SHP77 treated with DMSO at 0.1 percent for 48 hours (cell line): ENCODE data around the gene BTBD6.

Experiments
- DNase-seq: peaks from one replicate; lab custom pipeline; 2025; lab: John Stamatoyannopoulos, UW

The BTBD6 gene

GRCh38 chr14:105229099-105229655 is 19.2 kb upstream of the BTBD6 start:
- no peak for DNase-seq

DNA sequence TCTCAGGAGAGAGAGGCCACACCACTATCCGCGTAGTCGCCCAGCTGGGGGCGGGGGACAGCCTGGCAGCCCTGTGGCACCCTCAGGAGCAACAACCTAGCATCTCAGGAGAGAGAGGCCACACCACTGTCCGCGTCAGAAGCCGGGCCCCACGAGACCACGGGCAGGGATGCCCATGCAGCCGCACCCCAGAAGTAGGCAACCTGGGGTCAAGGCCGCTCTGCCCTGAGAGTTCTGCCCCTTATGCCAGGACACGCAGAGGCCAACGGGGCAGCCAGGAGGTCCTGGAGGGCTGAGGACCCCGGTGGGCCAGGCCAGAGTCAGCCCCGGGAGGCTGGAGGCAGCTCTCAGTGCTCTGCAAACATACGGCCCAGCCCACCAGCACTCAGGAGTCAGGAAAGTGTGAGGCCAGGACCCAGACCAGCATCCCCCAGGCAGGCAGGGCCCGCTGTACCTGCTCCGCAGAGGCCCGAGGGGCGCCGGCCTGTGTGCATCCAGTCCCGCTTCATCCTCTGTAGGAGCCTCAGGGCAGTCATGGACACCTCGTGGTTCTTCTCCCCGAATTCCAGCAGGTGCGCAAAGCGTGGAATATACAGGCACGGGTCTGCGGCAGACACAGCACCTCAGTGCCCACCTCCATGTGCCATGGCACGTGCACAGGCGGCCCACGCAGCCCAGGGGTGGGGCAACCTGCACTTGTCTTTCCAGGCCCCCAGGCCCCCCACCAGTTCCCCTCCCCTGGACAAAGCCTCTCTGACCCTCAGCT is 7.3 kb upstream of the BTBD6 start:
- DNase-seq, result no peak

GRCh38 chr14:105241641-105242040 is 6.7 kb upstream of the BTBD6 start:
- DNase-seq, result no peak

DNA sequence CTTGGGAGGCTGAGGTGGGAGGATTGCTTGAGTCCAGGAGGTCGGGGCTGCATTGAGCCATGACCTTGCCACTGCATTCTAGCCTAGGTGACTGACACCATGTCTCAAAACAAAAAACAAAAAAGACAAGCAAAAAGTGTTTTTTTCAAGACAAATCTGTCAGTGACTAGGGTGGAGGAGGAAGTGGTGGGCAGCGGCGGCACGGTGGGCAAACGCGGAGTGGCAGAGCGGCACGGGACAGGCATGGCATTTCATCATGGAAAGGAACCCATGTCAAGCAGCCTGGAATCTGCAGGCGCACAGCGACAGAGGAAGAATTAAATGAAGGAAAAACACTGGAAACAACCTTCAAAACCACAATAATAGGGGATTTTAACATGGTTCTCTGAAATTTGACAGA is 4.0 kb upstream of the BTBD6 start:
- no peak for DNase-seq

DNA sequence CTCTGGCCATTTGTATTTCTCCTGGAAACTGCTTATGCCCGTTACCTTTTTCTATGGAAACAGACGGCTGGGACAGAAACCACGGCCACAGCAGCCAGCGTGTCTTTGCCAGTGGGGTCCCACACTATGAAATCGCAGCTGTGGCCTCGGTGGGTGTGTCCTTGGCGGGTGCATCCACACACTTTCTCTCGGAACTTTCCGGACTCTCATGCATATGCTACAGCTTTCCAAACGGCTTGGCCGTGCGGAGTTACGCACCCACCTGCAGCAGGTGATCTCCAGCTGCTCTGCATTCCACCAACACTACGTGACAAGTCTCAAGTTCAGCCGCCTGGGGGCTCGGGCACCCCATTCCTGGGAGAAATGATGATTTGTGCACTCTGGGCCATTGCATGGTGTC is 1.3 kb upstream of the BTBD6 start:
- DNase-seq, result no peak

GRCh38 chr14:105247715-105248367 is 492 bp upstream of the BTBD6 start:
- DNase-seq, result no peak

DNA sequence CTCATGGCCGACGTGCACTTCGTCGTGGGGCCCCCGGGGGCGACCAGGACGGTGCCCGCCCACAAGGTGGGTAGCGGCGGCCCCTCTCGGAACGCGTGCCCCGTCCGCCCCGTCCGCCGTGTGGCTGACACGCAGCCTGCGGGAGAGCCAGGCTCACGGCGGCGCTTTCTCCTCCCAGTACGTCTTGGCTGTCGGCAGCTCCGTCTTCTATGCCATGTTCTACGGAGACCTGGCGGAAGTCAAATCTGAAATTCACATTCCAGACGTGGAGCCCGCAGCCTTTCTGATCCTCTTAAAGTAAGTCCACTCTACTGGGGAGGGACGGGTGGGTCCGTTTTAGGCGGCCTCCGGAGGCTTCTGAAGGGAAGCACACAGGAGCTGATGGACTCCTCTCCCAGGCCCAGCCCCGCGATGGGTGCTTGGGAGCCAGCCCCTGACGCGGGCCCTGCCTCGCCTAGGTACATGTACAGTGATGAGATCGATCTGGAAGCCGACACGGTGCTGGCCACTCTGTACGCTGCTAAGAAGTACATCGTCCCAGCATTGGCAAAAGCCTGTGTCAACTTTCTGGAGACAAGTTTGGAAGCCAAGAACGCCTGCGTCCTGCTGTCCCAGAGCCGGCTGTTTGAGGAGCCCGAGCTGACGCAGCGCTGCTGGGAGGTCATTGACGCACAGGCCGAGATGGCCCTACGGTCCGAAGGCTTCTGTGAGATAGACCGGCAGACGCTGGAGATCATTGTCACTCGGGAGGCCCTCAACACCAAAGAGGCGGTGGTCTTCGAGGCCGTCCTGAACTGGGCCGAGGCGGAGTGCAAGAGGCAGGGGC is 1.1 kb downstream of the BTBD6 start:
- DNase-seq, result no peak

- DNase-seq, result no peak
Measured at GRCh38 chr14:105250008-105250366, 1.7 kb downstream of the BTBD6 start.

GRCh38 chr14:105250986-105251385 is 2.7 kb downstream of the BTBD6 start:
- DNase-seq, result no peak

GRCh38 chr14:105251920-105252319 is 3.6 kb downstream of the BTBD6 start:
- no peak for DNase-seq

DNA sequence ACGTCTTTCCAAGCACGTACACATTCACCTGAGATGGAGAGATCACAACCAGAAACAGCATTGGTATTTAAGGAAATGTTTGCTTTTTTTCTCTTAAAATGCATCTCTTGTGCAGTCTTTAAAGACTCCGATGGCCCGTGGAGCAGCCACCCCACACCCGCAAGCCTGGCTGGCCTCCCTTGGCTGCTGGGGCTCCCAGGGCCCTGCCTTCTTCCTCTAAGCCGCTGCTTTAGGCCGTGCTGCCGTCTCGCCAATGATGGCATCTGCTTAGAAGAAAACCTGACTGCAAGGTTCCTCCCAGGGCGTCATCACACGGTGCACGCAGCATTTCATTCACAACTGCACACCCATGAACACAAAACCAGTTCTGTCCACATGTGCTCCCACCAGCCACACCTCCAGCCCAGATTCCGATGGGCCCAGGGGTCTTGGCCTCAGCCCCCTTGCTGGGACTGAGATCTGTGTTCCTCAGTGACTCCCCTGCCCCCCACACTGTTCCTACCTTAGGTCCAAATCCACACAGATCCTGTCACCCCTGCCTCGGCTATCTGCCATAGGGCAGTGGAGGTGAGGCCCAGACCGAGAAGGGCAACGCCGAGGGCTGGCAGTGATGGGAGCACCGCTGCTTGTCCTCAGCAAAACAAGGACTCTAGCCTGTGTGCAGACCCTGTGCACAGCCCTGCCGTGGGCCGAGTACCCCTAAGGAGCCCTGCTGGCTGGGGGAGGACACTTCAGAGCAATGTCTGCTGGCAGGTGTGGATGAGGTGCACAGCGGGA is 4.4 kb downstream of the BTBD6 start:
- no peak for DNase-seq

DNA sequence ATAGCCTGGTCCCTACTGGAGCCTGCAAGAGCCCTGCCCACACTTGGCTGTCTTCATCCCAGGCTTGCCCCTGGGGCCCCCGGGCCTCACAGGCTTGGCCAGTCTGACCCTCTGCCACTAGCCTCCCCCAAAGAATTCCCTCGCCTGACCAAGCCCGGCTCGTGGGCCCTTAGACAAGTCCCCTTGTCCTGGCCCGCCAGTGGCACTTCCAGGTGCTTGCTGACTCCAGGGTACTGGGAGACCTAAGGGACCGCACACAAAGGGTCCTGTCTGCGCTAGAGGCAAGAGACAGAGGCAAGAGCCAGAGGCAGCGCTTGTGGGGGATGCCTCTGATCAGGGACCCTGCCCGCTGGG is 5.0 kb downstream of the BTBD6 start:
- no peak for DNase-seq

- no peak for DNase-seq
Measured at GRCh38 chr14:105255021-105255507, 6.7 kb downstream of the BTBD6 start.

DNA sequence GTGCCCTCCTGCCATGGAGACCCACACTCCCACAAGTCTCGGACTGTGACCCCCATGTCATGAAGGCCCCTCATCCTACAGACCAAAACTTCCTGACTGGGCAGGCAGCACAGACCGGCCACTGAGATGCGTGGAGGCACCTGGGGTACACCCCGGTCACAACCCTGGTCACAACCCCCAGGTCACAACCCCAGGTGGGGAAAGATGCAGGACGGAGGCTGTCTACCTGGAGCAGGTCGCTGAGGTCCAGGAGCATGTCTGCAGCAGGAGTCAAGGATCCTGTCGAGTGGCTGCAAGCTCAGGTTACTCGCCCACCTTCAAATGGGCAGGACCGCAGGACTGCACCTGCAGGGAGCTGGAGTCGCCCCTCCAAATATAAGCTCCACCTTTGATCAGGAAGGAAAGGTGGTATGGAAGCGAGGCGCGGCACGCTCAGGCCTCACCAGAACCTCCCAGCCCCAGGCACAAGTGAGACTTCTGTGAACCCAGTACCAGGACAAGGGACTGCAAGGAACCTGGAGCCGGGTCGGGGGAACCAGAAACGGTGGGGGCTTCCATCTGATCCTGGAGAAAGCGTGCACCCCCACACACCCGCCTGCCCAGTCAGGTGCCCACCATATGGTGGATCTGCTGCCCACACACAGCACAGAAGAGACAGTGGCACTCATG is 8.1 kb downstream of the BTBD6 start:
- DNase-seq, result no peak

DNA sequence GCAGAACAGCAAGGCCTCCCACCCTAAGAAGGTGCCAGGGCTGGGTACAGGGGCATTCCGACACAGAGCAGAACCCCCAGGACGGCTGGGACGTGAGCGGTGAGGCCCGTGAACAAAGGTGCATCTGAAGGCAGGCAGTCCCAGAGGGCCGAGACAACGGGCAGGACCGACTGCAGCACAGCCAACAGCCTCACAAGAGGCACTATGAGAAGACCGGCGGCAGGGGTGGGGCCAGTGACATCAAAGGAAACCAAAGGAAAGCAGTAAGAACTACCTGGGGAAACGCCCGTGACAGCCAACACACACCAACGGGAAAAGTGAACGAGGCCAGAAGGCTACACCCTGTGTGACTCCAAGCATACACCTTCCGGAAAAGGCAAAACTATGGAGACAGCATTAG is 9.1 kb downstream of the BTBD6 start:
- no peak for DNase-seq

GRCh38 chr14:105258846-105259245 is 10.5 kb downstream of the BTBD6 start:
- peak; percentile 22 for DNase-seq

GRCh38 chr14:105260959-105261358 is 12.6 kb downstream of the BTBD6 start:
- DNase-seq, result no peak

GRCh38 chr14:105261781-105262180 is 13.4 kb downstream of the BTBD6 start:
- no peak for DNase-seq

GRCh38 chr14:105267820-105268548 is 19.7 kb downstream of the BTBD6 start:
- no peak for DNase-seq

GRCh38 chr14:105268736-105269354 is 20.5 kb downstream of the BTBD6 start:
- DNase-seq, result no peak
